GM12892 (cell line): Measurements from ENCODE around the gene ADRM1.

Source experiments
- DNase-seq: peaks from one replicate; pipeline ENCODE4 v3.0.0; 2011; ENCODE audit not compliant: insufficient read length
- FAIRE-seq: peaks from 2 replicates; lab custom pipeline; 2011; peaks lifted over from hg19 to GRCh38; lab: Jason Lieb, UNC
- POLR2A ChIP-seq: IDR thresholded peaks from 2 replicates; pipeline ENCODE4 v1.6.1; 2011; ENCODE audit warnings: low read depth, low read length, control low read depth
- POLR2AphosphoS5 ChIP-seq: IDR thresholded peaks from 2 replicates; pipeline ENCODE4 v1.6.1; 2011; ENCODE audit warnings: low read depth, low read length, control low read depth
- TAF1 ChIP-seq: IDR thresholded peaks from 2 replicates; pipeline ENCODE4 v1.6.1; 2011; ENCODE audit warnings: low read depth, mild to moderate bottlenecking, control low read depth, low read length, borderline replicate concordance

The ADRM1 gene

GRCh38 chr20:62351469-62352401 is 48.9 kb downstream of the ADRM1 start:
- DNase-seq (no peak), FAIRE-seq (no peak)
- TF ChIP-seq POLR2AphosphoS5 (no peak), POLR2A (no peak), TAF1 (no peak)

GRCh38 chr20:62352402-62353288 is 49.8 kb downstream of the ADRM1 start:
- no peak for FAIRE-seq
- DNase-seq = no peak
- no peak for TF ChIP-seq TAF1
- no peak for TF ChIP-seq POLR2AphosphoS5
- no peak for TF ChIP-seq POLR2A

- DNase-seq (no peak), FAIRE-seq (no peak)
- TF ChIP-seq POLR2A (no peak), POLR2AphosphoS5 (no peak), TAF1 (no peak)
Measured at GRCh38 chr20:62353289-62354030, 50.7 kb downstream of the ADRM1 start.

GRCh38 chr20:62354031-62354808 is 51.4 kb downstream of the ADRM1 start:
- FAIRE-seq (no peak), DNase-seq (no peak)
- no peak for TF ChIP-seq TAF1
- no peak for TF ChIP-seq POLR2AphosphoS5
- no peak for TF ChIP-seq POLR2A

GRCh38 chr20:62354811-62355341 is 52.1 kb downstream of the ADRM1 start:
- DNase-seq (no peak), FAIRE-seq (no peak)
- TF ChIP-seq TAF1 (no peak), POLR2AphosphoS5 (no peak), POLR2A (no peak)

- DNase-seq = no peak
- FAIRE-seq = no peak
- TF ChIP-seq POLR2A (no peak), TAF1 (no peak), POLR2AphosphoS5 (no peak)
Measured at GRCh38 chr20:62355516-62355877, 52.7 kb downstream of the ADRM1 start.

GRCh38 chr20:62355878-62356588 is 53.2 kb downstream of the ADRM1 start:
- DNase-seq = no peak
- no peak for TF ChIP-seq POLR2AphosphoS5
- TF ChIP-seq TAF1 = no peak
- FAIRE-seq = no peak

- TF ChIP-seq POLR2AphosphoS5 (no peak), TAF1 (no peak), POLR2A (no peak)
- FAIRE-seq (no peak), DNase-seq (no peak)
Measured at GRCh38 chr20:62356589-62357186, 53.9 kb downstream of the ADRM1 start.

- no peak for DNase-seq
- TF ChIP-seq POLR2AphosphoS5 = no peak
- TF ChIP-seq POLR2A = no peak
- TF ChIP-seq TAF1 = no peak
- FAIRE-seq = no peak
Measured at GRCh38 chr20:62357187-62357667, 54.4 kb downstream of the ADRM1 start.

GRCh38 chr20:62357681-62358080 is 54.9 kb downstream of the ADRM1 start:
- no peak for FAIRE-seq
- TF ChIP-seq TAF1 (no peak), POLR2AphosphoS5 (no peak), POLR2A (no peak)
- no peak for DNase-seq
